GM18858 (cell line): ENCODE results near the gene PSMD5.

ENCODE experiments used
- ATAC-seq: cut with Tn5 transposase; IDR thresholded peaks from one replicate; pipeline ENCODE4 v1.9.1; 2021; ENCODE audit not compliant: unreplicated experiment

Gene PSMD5

GRCh38 chr9:120842685-120843485 is at the start of gene PSMD5:
Gene PSMD5, minus strand, starts transcription at chr9:120842922. Its CDS starts 13 bp downstream, at chr9:120842909.
- peak; percentile 98 for ATAC-seq

DNA sequence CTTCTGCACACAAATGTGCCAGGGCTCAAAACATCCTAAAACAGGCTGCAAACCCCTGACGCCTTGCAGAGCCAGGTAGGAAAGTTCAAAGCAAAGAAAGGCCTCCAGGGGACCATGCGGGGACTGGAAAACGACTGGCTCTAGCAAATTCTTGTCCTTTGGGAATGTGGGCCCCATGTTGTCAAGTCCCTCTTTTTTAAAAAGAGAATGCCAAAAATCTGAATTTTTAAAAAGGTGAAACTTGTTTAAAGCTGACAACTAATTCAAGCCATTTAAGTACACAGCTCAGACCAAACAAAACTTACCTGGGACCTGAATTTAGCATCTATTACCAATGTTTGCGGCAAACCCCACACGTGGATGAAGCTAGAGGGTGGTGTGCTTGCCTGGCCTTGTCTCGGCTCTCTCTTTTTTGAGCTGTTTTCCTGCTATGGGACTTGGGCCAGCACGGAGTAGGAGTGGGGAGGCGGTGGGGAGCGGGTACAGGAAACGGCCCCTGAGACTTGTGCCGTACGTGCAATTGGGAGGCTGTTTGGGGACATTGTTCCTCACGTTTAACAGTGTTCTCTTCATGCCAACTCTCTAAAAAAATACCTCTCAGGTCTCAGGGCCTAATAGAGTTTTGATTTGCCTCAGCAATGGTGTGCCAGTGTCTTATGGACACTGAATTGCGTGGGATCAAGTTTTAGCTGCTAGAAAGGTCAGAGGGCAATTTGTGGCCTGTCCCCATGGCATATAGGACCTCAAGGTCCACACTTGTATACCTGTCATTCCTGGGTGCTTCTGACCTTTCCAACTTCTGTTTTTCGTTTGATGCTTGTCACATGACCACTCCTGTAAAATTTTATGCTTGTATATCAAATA is 49.4 kb upstream of the PSMD5 start:
- ATAC-seq: peak; percentile 26

DNA sequence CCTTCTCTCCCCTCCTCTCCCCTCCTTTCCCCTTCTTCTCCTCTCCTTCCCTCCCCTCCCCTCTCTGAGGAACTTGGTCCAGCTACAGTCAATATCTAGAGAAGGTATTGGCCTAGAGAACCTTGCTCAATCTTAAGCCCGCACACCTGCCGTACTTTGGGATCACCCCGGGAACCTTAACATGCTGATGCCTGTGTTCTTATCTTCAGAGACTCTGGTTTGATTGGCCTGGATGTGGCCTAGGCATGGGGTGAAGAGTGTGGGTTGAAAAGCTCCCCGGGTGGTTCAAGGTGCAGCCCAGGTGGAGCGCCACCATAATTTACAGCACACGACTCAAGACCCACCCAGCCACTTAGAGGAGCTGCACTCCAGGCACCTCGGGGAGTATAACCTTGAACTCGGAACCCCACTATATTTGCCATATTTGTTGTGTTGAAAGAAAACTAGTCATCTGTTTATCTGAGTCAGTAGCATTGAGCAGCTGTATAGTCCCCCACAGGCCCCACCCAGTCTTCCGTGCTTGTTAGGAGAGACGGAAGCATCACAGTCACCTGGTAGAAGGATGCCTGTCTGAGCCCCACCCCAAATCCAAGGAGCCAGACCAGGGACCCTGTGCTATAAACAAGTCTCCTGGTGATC is 48.6 kb upstream of the PSMD5 start:
- no peak for ATAC-seq

- no peak for ATAC-seq
These were observed 47.9 kb upstream of the PSMD5 start for GRCh38 chr9:120890320-120891244.

- no peak for ATAC-seq
These were observed 47.0 kb upstream of the PSMD5 start for GRCh38 chr9:120889606-120890271.

DNA sequence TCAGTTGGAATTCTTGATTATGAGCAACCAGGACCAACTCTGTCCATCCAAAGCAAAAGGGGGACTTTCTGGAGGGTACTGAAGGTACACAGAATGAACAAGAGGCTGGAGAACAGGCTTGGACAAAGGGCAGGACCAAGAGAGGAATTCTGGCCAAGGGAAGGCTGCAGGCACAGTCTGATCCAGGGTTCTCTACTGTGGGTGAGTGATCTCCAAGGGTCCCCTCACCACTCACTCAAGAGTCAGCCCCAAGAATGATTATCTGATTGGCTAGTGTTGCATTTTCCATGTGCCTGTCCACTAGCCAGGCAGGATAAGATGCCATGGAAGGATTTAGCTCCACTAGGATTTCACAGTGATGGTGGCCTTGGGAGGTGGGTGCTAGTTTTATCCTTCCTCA is 45.9 kb upstream of the PSMD5 start:
- no peak for ATAC-seq

DNA sequence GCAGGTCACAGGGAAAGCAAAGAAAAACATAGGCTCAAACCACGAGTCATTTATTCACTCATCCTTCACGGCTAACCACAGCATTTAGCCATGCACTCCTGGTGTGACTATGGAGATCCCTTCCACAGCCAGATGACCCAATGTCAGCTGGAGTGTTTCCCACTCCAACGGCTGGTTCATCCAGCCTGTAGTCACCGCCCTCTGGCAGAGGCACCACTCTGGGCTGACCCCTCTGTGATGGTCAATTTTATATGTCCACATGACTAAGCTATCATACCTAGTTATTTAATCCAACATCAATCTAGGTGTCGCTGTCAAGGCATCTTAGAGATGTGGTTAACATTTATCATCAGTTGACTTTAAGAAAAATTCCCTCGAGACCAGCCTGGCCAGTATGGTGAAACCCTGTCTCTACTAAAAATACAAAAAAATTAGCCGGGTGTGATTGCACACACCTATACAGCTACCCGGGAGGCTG is 43.8 kb upstream of the PSMD5 start:
- ATAC-seq: no peak

- no peak for ATAC-seq
These were observed 43.2 kb upstream of the PSMD5 start for GRCh38 chr9:120885958-120886357.

DNA sequence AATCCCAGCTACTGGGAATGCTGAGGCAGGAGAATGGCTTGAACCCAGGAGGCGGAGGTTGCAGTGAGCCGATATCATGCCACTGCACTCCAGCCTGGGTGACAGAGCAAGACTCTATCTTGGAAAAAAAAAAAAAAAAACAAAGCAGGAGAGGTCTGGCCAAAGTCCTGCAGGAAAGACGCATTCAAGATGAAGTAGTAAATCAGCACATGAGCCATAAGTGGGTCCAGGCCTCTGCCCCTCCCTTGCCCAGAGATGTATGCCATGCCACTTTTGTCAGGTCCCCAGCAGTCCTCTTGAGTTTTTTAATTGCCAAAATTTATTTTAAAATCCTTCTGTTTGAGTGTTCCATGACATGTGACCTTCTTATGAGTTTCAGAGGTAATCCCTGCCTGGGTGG is 42.7 kb upstream of the PSMD5 start:
- ATAC-seq: no peak

GRCh38 chr9:120883608-120883996 is 40.9 kb upstream of the PSMD5 start:
- ATAC-seq: no peak

DNA sequence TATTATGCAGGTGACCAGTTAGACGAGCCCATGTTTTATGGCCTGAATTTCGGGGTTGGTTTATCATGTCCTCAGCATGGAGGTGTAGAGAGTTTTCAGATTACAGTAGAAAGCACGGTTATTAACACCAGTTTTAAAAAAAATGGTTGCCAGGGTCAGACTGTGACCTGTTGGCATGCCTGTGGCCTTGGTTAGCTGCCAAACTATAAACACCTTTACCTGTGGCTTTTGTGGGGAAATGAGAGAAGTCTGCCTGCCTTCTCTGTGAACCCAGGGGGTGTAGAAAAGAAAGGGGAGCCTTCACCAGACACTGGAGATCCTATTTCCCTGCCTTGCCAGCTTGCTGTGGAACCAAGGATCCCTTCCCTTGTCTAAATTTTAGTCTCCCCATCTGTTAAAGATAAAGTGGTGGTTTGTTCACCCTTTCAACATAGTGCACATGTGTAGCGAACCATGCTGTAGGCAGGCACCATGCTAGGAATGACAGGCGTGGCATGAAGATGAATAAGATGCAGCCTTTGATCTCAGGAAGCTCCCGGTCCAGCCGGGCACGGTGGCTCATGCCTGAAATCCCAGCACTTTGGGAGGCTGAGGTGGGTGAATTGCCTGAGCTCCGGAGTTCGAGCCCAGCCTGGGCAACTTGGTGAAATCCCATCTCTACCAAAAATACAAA is 40.3 kb upstream of the PSMD5 start:
- no peak for ATAC-seq

DNA sequence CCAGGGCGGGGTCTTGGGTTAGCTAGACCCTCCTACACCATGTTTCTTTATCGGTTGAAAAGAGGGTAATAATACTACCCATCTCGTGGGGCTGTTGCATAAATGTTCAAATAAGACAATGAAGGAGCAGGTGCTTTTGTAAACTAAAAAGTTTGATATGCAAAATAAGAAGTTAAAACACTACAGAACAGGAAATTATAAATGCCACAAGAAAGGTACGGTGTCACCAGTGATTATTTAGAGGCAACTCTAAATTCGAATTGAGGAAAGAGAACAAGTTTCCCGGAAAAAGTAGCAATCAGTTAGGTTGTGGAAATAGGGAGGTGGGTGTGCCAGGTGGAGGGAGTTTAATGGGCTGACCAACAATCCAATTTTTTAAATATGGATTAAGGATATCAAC is 36.7 kb upstream of the PSMD5 start:
- no peak for ATAC-seq

DNA sequence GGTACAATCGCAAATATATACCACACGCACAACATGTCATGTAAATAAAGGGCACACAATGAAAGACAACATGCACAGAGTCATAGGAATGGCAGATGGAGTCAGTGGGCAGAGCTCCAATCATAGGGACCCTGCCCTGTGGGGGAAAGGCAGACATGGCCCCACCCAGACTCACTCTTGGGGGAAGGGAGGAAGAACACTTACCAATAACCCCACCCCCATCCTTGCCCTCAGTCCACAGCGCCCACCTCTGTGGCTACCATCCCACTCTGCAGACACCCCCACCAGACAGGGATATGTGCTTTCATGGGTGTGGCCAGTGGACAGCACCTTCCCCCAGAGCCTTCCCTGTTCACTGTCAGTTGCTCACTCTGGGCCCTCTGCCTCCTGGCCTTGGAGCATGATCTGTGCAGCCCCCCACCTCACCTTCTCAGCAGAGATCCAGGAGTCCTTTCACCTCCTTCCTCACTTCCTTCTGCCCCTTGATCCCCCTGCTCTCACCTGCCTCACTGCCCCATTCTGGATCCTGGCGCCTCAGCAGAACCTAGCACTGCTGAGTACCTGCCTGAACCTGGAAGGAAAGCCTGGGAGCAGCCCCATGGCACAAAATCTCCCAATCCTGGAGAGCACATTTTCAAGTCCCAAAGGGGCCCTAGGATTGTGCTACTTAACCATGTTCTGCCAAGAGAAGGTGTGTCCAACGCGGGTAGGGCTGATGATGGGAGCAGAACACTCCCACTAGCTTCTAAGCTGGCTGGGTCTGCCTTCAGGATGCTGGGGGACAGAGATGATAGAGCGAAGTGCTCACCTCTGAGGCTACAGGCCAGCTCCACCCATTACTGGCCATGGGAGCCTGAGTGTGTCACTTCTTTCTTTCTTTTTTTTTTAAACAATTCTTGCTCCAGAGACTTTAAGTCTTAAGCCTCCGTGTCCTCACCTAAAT is 35.7 kb upstream of the PSMD5 start:
- ATAC-seq: no peak

DNA sequence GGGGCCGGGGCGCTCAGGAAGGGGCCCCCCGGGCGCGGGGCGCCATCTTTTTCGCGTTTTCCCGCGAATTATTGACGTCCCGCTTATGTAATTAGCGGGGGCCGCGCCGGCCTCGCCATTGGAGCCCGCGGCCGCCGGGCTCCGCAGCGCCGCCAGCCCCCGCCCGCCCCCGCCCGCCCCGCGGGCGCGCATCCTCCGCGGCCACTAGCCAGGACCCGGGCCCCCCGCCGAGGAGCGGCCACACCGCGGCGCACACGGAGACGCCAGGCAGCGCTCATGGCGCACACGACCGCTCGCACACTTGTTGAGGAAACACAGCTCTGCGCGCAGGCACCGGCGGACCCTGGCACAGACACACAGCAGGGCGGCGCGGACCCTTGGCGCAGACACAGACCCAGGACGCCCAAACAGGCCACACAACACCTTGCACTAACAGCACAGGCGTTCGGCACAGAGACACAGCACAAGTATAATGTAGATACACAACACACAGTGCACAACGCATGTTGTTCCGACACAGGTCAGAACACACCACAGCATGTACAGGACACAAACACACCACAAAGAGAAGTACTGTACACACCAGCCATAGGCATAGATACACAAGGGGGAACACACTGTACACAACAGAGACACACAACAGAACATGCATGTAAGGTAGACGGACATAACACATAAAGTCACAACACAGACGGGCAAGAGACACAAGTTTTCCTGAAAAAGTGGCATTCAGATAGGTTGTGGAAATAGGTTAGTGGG is 34.7 kb upstream of the PSMD5 start:
- no peak for ATAC-seq

GRCh38 chr9:120876842-120877240 is 34.1 kb upstream of the PSMD5 start, which contains the start of gene PHF19:
Gene PHF19, minus strand, starts transcription at chr9:120877188. Its CDS starts 2,447 bp downstream, at chr9:120874741.
- ATAC-seq: no peak

GRCh38 chr9:120875954-120876841 is 33.5 kb upstream of the PSMD5 start:
- ATAC-seq: peak; percentile 50

- no peak for ATAC-seq
These were observed 32.9 kb upstream of the PSMD5 start for GRCh38 chr9:120875643-120875953.
